OCI-M1 (cell line): Measurements from ENCODE around the gene DERL2.
A peak's percentile ranks its signal among the peaks of the same experiment; 100 is the strongest.
"Not testable (repeated sequence)": the region's sequence is repeated elsewhere in the genome, so short reads cannot be mapped to it uniquely, and the experiment has no call there.

ENCODE experiments used
- DNase-seq: peaks from one replicate; lab custom pipeline; 2025; lab: John Stamatoyannopoulos, UW

DERL2 gene

GRCh38 chr17:5437721-5438317 is 48.2 kb downstream of the DERL2 start:
- no peak for DNase-seq

- not testable (repeated sequence) for DNase-seq
Observed at GRCh38 chr17:5435781-5436315, 50.1 kb downstream of the DERL2 start.

GRCh38 chr17:5434984-5435383 is 51.0 kb downstream of the DERL2 start:
- DNase-seq, result no peak

GRCh38 chr17:5431949-5432556 is 53.9 kb downstream of the DERL2 start:
- no peak for DNase-seq

- peak; percentile 26 for DNase-seq
Observed at GRCh38 chr17:5431234-5431633, 54.7 kb downstream of the DERL2 start.

GRCh38 chr17:5430413-5430999 is 55.5 kb downstream of the DERL2 start:
- no peak for DNase-seq

GRCh38 chr17:5429191-5429887 is 56.6 kb downstream of the DERL2 start:
- DNase-seq, result no peak

GRCh38 chr17:5425826-5426225 is 60.2 kb downstream of the DERL2 start:
- no peak for DNase-seq

GRCh38 chr17:5424909-5425308 is 61.1 kb downstream of the DERL2 start:
- DNase-seq, result no peak

GRCh38 chr17:5422505-5422904 is 63.5 kb downstream of the DERL2 start:
- DNase-seq, result no peak
